OCI-LY3 (cell line): ENCODE data around the gene GALNS.

Source experiments
- CTCF ChIP-seq: fragments of 200-600, 300-600 bp; sonication (generic); IDR thresholded peaks from 2 replicates; pipeline ENCODE4 v1.5.1; 2014; ENCODE audit warnings: antibody characterized with exemption, low read length, low read depth
- EZH2phosphoT487 ChIP-seq: fragments of 200-600 bp; shearing (Covaris generic); IDR thresholded peaks from 2 replicates; pipeline ENCODE4 v1.6.1; 2018; ENCODE audit warnings: antibody characterized with exemption, mixed run types, low read depth

GRCh38 chr16:88872650-88873331, 16.0 kb upstream of the GALNS start:
- TF ChIP-seq CTCF (no peak), EZH2phosphoT487 (no peak)
